Measurements from ENCODE around the gene SNX27. TPM values are rescaled to one million over a fixed set of nuclear protein-coding genes. Genes with fewer than 3 reads are reported as not detected.
"Not testable (repeated sequence)": the region's sequence is repeated elsewhere in the genome, so short reads cannot be mapped to it uniquely, and the experiment has no call there.

The SNX27 gene
- total and polyA plus RNA-seq, 2 donors (not counting 1 experiment from before 2014, with no cell fraction given), result 29.5 to 38.1 TPM

GRCh38 chr1:151618003-151618402 lies 6.2 kb downstream of the SNX27 start:
- H3K9me3 ChIP-seq (ENCODE audit: control insufficient read depth, insufficient read depth, low read depth, low read length), result no peaks in the 10 kb centered on the region
- H3K9ac ChIP-seq (ENCODE audit: insufficient read depth, low read length), result no peak overlapping the region
- no peaks in the 10 kb centered on the region for H4K20me1 ChIP-seq (ENCODE audit: control insufficient read depth, extremely low read depth, insufficient read depth, low read length)
- H3K4me2 ChIP-seq (ENCODE audit: extremely low read depth, insufficient read depth, low read length), result no peak overlapping the region
- no peak overlapping the region for H3K4me3 ChIP-seq (replicated peaks in 1 of 4; ENCODE audit: control extremely low read depth in 1 of 4, insufficient read depth in 1 of 4, low read depth in 3 of 4, low read length in 4 of 4)
- no peak for TF ChIP-seq EZH2 (IDR thresholded peaks at IDR 0.05; ENCODE audit: low read length, missing control alignments)
- TF ChIP-seq CTCF (conservative IDR thresholded peaks at IDR 0.05 in 1 of 2, IDR thresholded peaks at IDR 0.05 in 1 of 2; ENCODE audit: low read depth in 1 of 2, low read length in 2 of 2), result no peak
- no peaks in the 10 kb centered on the region for H3K27me3 ChIP-seq (ENCODE audit: control insufficient read depth, insufficient read depth, low read length)
- peaks cover 18% of the 10 kb centered on the region for H3K79me2 ChIP-seq (ENCODE audit: control insufficient read depth, insufficient read depth, low read length)
- no peak overlapping the region for H2AFZ ChIP-seq (ENCODE audit: low read length)
- H3K27ac ChIP-seq (ENCODE audit: insufficient read depth, low read length), result no peak overlapping the region
- peaks cover 6% of the 10 kb centered on the region for H3K4me1 ChIP-seq (ENCODE audit: control insufficient read depth, extremely low read depth, insufficient read depth, low read length)
- H3K36me3 ChIP-seq (ENCODE audit: control insufficient read depth, insufficient read depth, low read length), result no peaks in the 10 kb centered on the region
- DNase-seq (ENCODE audit: low read depth in 2 of 2), result no peak

GRCh38 chr1:151618470-151618869 lies 6.6 kb downstream of the SNX27 start:
- Histone ChIP-seq H4K20me1 (ENCODE audit: control insufficient read depth, extremely low read depth, insufficient read depth, low read length) (no peaks in the 10 kb centered on the region), H3K27ac (ENCODE audit: insufficient read depth, low read length) (no peak overlapping the region), H3K27me3 (ENCODE audit: control insufficient read depth, insufficient read depth, low read length) (no peaks in the 10 kb centered on the region), H3K36me3 (ENCODE audit: control insufficient read depth, insufficient read depth, low read length) (no peaks in the 10 kb centered on the region), H3K79me2 (ENCODE audit: control insufficient read depth, insufficient read depth, low read length) (peaks cover 14% of the 10 kb centered on the region), H3K9ac (ENCODE audit: insufficient read depth, low read length) (no peak overlapping the region), H3K4me3 (replicated peaks in 1 of 4; ENCODE audit: control extremely low read depth in 1 of 4, insufficient read depth in 1 of 4, low read depth in 3 of 4, low read length in 4 of 4) (no peak overlapping the region), H3K4me1 (ENCODE audit: control insufficient read depth, extremely low read depth, insufficient read depth, low read length) (peaks cover 6% of the 10 kb centered on the region), H2AFZ (ENCODE audit: low read length) (no peak overlapping the region), H3K4me2 (ENCODE audit: extremely low read depth, insufficient read depth, low read length) (no peak overlapping the region), H3K9me3 (ENCODE audit: control insufficient read depth, insufficient read depth, low read depth, low read length) (no peaks in the 10 kb centered on the region)
- TF ChIP-seq EZH2 (IDR thresholded peaks at IDR 0.05; ENCODE audit: low read length, missing control alignments), result no peak
- no peak for TF ChIP-seq CTCF (conservative IDR thresholded peaks at IDR 0.05 in 1 of 2, IDR thresholded peaks at IDR 0.05 in 1 of 2; ENCODE audit: low read depth in 1 of 2, low read length in 2 of 2)
- DNase-seq (ENCODE audit: low read depth in 2 of 2), result no peak

- not testable (repeated sequence) for DNase-seq (ENCODE audit: low read depth in 2 of 2); H3K27ac ChIP-seq (ENCODE audit: insufficient read depth, low read length); H3K36me3 ChIP-seq (ENCODE audit: control insufficient read depth, insufficient read depth, low read length); H3K4me1 ChIP-seq (ENCODE audit: control insufficient read depth, extremely low read depth, insufficient read depth, low read length); H3K4me2 ChIP-seq (ENCODE audit: extremely low read depth, insufficient read depth, low read length); H3K9me3 ChIP-seq (ENCODE audit: control insufficient read depth, insufficient read depth, low read depth, low read length); H4K20me1 ChIP-seq (ENCODE audit: control insufficient read depth, extremely low read depth, insufficient read depth, low read length); H3K9ac ChIP-seq (ENCODE audit: insufficient read depth, low read length); H3K4me3 ChIP-seq (replicated peaks in 1 of 4; ENCODE audit: control extremely low read depth in 1 of 4, insufficient read depth in 1 of 4, low read depth in 3 of 4, low read length in 4 of 4); H2AFZ ChIP-seq (ENCODE audit: low read length); H3K27me3 ChIP-seq (ENCODE audit: control insufficient read depth, insufficient read depth, low read length)
- H3K79me2 ChIP-seq (ENCODE audit: control insufficient read depth, insufficient read depth, low read length), result peaks cover 12% of the 10 kb centered on the region
Measured at GRCh38 chr1:151618996-151619395, 7.1 kb downstream of the SNX27 start.

All from fibroblast of lung (primary cell).